Loucy (cell line): ENCODE results near the gene PLK2.

Source experiments
- EZH2phosphoT487 ChIP-seq: fragments of 200-600 bp; IDR thresholded peaks from 2 replicates; pipeline ENCODE4 v1.6.1; 2018; ENCODE audit warnings: antibody characterized with exemption, mild to moderate bottlenecking, moderate library complexity, borderline replicate concordance
- TF ChIP-seq, protein P1 (sequence below): fragments of 200-600 bp; sonication (generic); conservative IDR thresholded peaks from 2 replicates; pipeline ENCODE4 v1.5.1; 2014; ENCODE audit warnings: mild to moderate bottlenecking, antibody characterized with exemption, low read length

DNA sequence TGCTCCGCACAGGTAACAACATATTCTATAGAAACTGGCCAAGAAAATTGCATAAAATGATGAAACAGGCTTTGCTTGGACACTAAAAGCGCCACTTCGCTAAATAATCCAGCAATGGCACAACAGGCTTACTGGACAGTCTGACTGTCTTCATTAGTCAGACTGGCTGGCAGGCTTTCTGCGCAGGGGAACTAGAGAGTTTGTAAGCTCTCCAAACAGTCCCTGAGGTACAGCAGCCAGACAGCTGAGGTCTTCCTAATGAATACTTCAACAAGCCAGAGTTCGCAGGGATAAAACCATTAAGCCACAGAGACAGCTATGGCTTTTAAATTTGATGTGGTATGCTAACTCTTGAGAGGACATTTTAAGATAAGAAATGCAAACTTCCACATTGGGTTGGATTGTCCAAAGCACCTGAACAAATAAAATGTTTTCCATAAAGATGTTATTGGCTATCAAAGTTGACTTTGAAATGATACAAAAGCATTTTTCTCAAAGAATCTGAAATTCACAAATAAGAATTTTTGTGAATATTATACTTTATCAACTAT lies 20.7 kb downstream of the PLK2 start:
- TF ChIP-seq, protein P1, sequence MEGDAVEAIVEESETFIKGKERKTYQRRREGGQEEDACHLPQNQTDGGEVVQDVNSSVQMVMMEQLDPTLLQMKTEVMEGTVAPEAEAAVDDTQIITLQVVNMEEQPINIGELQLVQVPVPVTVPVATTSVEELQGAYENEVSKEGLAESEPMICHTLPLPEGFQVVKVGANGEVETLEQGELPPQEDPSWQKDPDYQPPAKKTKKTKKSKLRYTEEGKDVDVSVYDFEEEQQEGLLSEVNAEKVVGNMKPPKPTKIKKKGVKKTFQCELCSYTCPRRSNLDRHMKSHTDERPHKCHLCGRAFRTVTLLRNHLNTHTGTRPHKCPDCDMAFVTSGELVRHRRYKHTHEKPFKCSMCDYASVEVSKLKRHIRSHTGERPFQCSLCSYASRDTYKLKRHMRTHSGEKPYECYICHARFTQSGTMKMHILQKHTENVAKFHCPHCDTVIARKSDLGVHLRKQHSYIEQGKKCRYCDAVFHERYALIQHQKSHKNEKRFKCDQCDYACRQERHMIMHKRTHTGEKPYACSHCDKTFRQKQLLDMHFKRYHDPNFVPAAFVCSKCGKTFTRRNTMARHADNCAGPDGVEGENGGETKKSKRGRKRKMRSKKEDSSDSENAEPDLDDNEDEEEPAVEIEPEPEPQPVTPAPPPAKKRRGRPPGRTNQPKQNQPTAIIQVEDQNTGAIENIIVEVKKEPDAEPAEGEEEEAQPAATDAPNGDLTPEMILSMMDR = no peak
- no peak for TF ChIP-seq EZH2phosphoT487
